Measurements from ENCODE around the gene SYTL3. TPM values are rescaled to one million over a fixed set of nuclear protein-coding genes. Genes with fewer than 3 reads are reported as not detected.
"Not testable (repeated sequence)": the region's sequence is repeated elsewhere in the genome, so short reads cannot be mapped to it uniquely, and the experiment has no call there.

The SYTL3 gene
- total RNA-seq, 1 donor from 2014 or later = 10.8 TPM

DNA sequence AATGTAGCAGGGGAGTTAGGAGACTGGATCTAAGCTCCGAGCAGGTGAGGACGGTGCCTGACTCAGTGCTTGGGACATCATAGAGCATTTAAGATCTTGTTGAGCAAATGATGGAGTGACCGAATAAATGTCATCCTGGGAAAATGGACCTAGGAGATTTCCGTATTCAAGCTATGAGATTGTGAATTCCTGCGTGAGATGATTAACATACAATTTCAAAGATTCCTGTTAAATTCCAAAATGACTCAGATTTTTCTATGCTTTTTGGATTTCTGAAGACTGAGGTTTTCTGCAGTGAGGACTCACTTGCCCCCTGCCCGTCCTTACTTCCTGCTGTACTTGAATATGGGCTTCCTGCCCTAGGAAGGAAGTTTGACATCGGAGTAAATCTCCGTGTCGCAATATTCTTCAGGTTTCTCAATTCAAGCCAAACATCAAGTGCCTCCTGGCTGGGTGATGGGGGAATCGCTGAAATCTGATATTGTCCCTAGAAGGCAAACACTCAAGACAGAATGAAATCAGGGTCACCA lies 5.2 kb downstream of the SYTL3 start:
- intact Hi-C loops (cut with DNase I) = no loop called here
- DNase-seq (ENCODE audit: missing footprints) (no peak), ATAC-seq (peak; percentile 24)

DNA sequence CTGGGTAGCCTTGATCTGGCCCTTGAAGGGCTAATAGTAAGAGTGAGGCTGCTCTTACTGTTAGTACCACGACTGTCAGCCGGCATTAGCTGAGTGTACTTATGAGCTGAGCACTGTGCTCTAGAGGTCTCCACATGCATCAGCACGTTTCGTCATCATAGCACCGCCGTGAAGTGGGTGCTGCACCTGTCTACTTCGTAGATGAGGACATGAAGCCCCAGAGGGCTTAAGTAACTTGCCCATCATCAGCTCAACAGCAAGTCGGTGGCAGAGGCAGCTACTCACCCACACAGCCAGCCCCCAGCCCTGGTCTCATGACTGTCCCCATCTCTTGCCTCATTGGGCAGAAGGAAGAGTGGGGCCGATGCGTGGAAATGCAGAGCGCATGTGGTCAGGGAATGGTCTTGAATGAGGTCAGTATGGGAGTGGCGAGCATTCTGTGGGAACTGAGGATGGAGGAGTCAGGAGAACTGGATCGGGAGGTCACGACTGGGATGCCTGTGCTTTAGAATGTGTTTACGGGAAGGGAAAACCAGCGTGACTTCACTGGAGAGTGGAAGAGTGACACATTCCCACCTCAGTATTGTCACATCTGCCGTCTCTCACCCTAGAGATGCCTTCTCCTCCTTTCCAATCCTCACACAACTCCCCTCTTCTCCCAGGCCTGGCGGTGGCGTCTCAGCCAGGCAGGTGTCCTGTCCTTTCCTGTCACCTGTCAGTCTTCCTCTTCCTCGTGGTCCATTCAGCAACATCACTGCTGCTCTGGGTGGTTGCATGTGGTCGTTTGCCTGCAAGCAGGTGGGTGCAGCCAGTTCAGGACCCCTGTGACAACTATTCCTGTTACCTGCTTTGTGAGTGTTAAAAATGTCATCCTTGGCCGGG lies 6.0 kb downstream of the SYTL3 start:
- intact Hi-C loops (cut with DNase I) = no loop called here
- no peak for ATAC-seq

DNA sequence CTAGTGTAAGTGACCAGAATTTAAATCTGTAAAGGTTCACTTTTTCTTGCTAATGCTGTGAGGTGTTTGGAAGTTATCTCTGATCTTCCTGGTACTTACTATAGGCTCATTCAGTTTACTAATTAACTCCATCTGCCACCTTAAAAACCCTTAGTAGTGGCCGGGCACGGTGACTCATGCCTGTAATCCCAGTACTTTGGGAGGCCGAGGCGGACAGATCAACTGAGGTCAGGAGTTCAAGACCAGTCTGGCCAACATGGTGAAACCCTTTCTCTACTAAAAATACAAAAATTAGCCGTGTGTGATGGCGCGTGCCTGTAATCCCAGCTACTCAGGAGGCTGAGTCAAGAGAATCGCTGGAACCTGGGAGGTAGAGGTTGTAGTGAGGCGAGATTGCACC lies 7.1 kb downstream of the SYTL3 start:
- DNase-seq (ENCODE audit: missing footprints); intact Hi-C loops (cut with DNase I): not testable (repeated sequence)

More for the DNA sequence above, 6.0 kb downstream of the SYTL3 start:
- no peak for DNase-seq (ENCODE audit: missing footprints)

DNA sequence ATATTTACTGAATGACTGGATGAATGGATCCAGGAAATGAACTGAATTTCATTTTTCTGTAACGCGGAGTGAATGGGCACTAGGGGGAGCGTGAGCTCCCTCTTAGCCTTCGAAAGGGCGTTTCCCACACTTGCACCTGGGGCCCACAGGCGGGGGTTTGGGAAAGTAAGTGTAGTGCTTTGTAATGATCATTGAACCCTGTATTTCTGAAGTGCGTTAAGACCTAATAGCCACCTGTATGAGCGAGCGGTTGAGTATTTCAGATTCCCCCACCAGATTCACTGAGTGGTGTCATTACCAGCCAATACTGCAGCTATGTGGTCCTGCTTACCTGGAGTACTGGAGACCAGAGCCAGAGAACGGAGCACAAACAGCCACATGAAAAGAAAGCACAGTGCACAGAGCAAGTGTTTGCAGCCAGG lies 10.5 kb downstream of the SYTL3 start:
- DNase-seq (ENCODE audit: missing footprints) = no peak
- no peak for ATAC-seq
- intact Hi-C loops (cut with DNase I) = no loop called here

More for the DNA sequence above, 7.1 kb downstream of the SYTL3 start:
- not testable (repeated sequence) for ATAC-seq

DNA sequence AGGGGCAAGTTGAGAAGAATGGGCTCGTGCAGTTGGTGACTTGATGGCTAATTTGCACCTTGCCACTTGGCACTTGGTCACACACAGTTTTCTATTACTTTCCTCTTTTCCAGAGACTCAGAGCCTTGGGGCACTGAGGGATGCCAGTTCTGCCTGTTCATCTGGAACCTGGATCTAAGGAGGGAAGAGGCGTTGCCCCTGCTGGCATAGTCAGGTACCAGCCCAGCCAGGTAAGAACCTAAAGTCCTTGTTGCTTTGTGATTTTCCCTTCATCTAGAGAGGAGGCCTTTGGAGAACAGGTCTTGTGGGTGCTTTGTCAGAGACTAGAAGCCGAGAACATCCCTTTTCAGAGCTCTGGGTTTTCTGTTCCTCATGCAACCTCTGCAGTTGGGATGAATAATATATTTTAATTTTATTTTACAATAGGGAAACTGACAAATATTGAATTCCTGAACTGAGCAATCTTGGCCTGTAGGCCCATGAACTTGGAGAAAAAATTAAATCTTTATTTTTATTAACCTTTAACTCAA lies 11.4 kb downstream of the SYTL3 start:
- intact Hi-C loops (cut with DNase I) = no loop called here
- no peak for DNase-seq (ENCODE audit: missing footprints)
- no peak for ATAC-seq

DNA sequence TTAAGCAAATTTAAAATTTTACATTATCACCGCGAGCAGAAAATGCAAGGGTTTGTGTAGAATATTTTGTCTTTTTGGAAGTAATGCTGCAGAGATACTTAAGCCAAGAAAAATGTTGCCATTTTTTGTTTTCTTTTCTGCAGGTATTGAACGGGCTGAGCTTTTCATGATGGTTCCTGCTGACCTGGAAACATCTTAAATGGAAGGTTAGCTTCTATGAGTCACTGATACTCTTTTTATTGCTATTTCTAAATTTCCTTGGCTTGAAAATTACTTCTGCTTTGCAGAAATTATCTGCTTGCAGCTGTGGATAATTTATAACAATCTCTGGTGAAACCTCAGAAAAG lies 12.7 kb downstream of the SYTL3 start:
- DNase-seq (ENCODE audit: missing footprints) = no peak
- intact Hi-C loops (cut with DNase I) = no loop called here
- ATAC-seq = peak; percentile 7

DNA sequence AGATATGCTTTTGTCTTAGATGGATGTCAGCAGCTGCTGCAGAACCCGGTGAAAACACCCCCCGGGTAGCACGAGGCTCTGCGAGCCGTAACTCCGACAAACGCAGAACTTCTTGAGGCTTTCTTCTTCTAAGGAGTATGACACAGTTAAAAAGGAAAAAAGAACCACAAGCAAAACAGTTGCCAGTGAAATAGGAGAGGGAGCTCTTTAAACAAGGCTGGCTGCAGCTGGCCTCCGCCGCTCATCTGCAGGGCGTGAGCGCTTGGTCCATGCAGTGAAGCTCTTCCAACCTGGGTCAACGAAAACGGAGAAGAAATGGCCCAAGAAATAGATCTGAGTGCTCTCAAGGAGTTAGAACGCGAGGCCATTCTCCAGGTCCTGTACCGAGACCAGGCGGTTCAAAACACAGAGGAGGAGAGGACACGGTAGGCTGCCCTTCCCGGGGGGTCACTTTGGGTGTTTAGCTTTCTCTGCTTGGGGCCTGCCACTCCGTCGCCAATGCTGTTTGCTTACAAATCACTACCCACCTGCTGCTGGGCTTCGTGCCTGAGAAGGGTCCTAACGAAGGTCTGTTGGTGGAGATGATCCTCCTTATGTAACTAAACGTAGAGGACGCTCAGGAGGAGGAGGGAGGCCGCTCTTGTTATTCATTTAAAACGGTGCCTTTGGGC lies 13.2 kb downstream of the SYTL3 start:
- DNase-seq (ENCODE audit: missing footprints) = no peak
- ATAC-seq = peak; percentile 44
- intact Hi-C loops (cut with DNase I) = no loop called here

DNA sequence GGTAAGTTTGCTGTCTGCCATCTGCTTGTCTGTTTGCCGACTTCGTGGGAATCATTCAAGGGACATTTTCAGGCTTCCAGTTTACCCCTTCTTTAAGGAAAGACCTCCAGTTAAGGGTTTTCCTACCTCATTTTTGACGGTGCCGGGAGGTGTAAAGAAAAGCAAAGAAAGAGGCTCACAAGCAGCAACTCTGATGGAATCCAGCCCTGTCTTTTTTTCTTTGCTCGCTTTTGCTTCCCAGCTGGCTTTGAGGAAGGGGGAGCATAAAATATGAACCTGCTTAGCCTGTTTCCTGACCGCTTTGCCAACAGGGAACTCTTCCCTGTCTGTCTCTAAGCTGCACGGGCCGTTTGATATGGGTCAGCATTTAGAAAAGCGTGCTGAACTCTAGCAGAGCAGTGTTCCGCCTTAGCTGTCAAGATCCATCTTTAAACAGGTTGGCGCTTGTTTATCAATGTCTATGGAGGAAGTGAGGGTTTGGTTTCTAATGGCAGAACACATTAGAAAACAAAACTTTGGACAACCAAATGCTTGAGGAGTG lies 13.8 kb downstream of the SYTL3 start:
- DNase-seq (ENCODE audit: missing footprints) (no peak), ATAC-seq (peak; percentile 36)
- intact Hi-C loops (cut with DNase I) = no loop called here

DNA sequence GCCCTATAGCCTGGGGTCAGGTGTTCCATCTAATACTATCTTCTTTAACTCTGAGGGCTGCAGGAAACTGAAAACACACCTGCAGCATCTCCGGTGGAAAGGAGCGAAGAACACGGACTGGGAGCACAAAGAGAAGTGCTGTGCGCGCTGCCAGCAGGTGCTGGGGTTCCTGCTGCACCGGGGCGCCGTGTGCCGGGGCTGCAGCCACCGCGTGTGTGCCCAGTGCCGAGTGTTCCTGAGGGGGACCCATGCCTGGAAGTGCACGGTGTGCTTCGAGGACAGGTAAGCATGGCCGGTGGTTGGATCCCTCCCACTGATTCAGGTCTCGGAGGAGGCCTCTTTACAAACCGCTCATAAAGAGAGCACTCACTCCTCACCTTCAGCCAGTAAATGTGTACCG lies 15.5 kb downstream of the SYTL3 start:
- DNase-seq (ENCODE audit: missing footprints) = no peak
- intact Hi-C loops (cut with DNase I) = no loop called here
- no peak for ATAC-seq

DNA sequence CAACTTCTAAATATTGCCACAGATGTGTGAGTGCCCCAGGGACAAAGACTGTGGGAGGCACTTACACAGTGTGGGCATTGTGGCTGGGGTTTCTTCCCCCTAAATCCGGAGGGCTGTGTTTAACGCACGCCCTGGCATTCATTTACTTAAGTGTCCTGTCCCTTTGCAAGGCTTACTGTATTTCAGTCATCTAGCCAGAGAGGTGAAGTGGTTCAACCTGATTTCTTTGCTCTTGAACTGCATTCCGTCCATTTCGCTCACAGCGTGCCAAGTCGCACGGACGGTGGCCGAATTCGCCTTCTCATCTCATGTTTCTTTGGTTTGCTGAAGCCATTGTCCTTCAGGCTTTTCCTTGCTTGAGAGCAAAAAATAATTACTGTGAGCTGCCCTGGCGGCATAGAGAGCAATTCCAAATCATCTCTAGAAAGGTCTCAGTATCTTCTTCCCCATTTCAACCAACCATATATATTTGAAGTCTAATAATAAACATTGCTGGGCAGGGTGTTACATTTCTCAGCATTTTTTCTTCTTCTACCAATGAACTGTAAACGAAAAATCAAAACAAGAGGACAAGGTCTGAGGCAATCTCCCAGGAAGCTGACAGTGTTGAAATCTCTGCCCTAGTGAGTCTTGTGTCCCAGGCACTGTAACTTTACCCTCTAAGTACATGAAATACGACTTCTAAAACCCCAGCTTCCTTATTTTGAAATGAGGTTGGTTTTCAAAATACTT lies 16.9 kb downstream of the SYTL3 start:
- DNase-seq (ENCODE audit: missing footprints) (no peak), ATAC-seq (peak; percentile 52)
- intact Hi-C loops (cut with DNase I) = no loop called here

DNA sequence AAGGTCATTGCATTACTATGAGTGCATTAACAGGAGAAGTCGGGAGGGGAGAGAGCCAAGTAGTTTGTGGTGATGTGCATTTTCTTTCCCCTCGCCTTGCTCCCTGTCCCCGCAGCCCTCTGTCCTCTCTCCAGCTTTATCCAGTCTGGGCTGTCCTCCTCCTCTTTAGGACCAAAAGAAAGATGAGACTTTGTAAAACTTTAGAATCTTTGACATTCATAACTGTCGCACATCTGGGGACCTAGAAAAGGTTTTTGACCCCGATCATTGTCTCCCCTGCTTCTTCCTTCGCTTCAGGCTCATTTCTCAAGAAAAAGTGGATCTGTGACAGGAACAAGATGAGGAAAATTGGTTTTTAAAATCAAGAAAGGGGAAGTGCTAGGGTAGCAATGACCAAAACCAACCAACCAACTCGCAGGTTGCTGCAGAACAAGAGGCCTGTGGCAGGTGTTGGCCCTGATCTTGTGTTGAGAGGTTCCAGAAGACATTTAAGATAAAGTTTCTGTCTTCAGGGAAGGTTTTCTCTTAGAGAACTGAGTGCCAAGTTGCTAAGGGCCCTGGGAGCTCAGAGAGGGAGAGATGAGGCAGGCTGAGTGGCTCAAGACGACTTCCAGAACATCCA lies 17.6 kb downstream of the SYTL3 start:
- DNase-seq (ENCODE audit: missing footprints) (no peak), ATAC-seq (no peak)
- intact Hi-C loops (cut with DNase I) = no loop called here

DNA sequence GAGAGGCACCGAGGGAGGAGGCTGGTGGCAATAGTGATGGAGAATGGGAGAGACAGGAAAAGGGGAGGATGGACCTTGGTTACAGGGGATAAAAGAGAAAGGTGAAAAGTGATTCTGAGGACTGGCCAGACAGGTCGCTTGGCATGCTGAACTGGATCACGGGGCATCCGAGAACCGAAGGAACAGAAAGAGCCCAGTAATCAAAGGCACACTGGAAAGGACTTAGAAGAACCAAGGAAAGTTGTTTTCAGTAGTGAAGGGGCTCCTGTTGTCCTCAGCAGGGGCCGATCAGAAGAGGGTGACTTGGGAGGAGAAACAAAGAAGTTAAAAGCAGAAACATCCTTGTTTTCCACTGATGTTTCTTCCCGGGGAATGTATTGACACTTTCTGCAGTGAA lies 18.9 kb downstream of the SYTL3 start:
- intact Hi-C loops (cut with DNase I) = no loop called here
- no peak for DNase-seq (ENCODE audit: missing footprints)
- ATAC-seq = no peak

DNA sequence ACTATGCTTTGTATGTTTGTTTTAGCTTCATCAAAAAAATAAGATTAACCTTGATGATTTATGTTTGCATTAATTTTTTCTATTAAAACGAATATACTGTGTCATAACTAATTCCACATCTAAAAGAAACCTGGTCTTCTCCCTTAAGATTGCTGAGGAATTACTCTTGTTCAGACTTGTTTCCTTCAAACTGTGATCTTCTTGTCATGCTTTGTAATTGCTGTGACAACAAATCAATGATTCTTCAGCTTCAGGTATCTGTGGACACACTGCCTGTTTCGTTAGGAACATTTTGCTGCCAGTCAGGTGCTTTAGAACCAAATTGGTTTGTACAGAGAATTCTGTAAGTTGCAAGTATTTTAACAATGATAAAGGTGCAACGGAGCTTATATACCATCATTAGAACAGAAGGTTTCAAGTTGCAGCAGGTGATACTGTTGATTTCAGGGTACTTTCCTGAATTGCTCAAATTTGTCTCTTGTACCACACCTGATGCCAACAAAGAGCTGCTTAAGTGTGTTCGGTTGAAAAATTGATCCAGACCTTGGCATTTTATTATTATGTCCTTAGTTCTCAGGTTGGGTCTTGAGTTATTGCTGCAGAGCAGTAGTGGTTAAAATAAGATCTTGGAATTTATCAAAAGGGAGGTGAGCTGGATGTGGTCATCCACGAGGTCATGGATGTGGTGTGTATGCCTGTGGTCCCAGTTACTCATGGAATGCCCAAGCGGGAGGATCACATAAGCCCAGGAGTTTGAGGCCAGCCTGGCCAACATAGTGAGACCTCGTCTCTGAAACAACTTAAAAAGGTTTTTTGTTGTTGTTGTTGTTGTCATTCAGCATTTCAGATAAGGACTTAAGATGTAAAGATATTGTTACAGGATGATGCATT lies 19.5 kb downstream of the SYTL3 start:
- intact Hi-C loops (cut with DNase I) = no loop called here
- ATAC-seq = no peak
- no peak for DNase-seq (ENCODE audit: missing footprints)

DNA sequence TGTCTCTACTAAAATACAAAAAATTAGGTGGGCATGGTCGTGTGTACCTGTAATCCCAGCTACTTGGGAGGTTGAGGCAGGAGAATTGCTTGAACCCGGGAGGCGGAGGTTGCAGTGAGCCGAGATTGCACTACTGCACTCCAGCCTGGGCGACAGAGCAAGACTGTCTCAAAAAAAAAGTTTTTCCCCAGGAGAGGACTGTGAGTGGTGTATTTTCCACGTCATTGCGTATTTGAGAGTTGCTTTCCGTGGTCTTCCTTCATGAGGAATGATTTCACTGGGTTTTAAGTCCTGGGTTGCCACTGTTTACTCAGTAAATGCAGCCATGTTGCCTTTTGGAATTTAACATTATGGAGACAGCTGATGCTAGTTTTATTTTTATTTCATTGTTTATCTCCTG lies 22.3 kb downstream of the SYTL3 start:
- DNase-seq (ENCODE audit: missing footprints); ATAC-seq; intact Hi-C loops (cut with DNase I): not testable (repeated sequence)

DNA sequence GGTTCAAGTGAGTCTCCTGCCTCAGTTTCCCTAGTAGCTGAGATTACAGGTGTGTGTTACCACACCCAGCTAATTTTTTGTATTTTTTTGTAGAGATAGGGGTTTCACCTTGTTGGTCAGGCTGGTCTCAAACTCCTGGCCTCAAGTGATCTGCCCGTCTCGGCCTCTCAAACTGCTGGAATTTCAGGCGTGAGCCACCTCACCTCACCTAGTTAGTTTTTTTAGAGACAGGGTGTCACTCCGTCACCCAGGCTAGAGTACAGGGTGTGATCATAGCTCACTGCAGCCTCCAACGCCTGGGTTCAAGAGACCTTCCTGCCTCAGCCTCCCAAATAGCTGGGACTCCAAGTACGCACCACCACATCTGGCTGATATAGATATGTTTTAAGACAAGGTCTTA lies 22.9 kb downstream of the SYTL3 start:
- no peak for DNase-seq (ENCODE audit: missing footprints)
- ATAC-seq = no peak
- intact Hi-C loops (cut with DNase I) = no loop called here

DNA sequence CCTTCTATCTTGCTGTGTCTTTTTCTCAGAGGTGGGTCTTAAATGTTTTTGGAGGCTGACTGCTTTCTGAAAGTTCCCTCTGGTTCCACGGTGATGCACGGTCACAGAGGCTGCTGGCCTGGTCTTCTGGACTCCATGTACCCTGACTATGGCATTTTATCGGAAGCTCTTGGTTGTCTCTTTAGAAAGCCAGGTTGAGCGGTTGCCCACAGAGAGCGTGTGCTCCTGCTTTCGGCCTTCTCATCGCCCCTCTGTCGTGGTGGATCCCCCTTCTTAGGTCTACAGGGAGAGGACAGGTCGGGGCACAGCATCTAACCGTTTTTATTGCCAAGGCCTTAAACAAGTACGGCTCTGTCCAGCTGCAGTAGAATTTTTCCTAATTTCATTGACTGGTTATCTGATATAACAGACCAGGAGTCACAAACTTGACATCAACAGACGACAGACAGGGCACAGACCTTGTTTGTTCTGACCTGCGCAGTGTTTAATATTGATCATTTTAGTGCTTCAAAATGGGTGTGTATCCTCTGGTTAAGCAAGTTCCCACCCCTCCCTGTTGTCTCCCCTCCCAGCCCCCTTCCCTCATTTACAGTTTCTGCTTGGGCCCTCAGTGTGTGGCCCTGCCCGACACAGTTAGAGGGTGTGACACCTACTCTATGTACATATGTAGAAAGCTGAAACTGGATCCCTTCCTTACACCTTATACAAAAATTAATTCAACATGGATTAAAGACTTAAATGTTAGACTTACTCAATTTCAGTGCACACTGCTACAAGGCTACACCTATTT lies 24.7 kb downstream of the SYTL3 start:
- no peak for DNase-seq (ENCODE audit: missing footprints)
- intact Hi-C loops (cut with DNase I) = no loop called here
- ATAC-seq = no peak

DNA sequence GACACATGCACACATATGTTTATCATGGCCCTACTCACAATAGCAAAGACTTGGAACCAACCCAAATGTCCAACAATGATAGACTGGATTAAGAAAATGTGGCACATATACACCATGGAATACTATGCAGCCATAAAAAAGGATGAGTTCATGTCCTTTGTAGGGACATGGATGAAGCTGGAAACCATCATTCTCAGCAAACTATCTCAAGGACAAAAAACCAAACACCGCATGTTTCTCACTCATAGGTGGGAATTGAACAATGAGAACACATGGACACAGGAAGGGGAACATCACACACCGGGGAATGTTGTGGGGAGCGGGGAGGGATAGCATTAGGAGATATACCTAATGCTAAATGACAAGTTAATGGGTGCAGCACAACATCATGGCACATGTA lies 27.2 kb downstream of the SYTL3 start:
- intact Hi-C loops (cut with DNase I); ATAC-seq; DNase-seq (ENCODE audit: missing footprints): not testable (repeated sequence)

Data from Right ventricle myocardium inferior (tissue), 1 donor.